Measurements from ENCODE around the gene ARHGEF7.

DNA sequence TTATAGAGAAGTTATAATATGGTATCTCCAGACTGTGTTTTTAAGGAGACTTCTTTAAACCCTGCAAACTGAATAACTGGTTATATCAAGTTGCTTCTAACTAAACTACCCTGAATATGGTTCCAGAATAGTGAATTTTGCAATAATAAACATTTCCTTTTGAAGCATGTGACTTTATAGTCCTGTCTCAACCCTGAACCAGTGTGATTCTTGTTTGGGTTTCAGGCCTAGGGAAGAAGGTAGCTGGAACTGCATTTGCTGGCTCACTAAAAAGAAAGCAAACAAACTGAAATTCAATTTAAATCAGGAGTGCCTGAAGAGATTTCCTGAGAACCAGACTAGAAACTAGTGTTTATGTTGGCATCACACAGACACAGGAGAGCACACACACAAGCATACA, 4.9 kb downstream of the ARHGEF7 start:
- TF ChIP-seq, protein P1, sequence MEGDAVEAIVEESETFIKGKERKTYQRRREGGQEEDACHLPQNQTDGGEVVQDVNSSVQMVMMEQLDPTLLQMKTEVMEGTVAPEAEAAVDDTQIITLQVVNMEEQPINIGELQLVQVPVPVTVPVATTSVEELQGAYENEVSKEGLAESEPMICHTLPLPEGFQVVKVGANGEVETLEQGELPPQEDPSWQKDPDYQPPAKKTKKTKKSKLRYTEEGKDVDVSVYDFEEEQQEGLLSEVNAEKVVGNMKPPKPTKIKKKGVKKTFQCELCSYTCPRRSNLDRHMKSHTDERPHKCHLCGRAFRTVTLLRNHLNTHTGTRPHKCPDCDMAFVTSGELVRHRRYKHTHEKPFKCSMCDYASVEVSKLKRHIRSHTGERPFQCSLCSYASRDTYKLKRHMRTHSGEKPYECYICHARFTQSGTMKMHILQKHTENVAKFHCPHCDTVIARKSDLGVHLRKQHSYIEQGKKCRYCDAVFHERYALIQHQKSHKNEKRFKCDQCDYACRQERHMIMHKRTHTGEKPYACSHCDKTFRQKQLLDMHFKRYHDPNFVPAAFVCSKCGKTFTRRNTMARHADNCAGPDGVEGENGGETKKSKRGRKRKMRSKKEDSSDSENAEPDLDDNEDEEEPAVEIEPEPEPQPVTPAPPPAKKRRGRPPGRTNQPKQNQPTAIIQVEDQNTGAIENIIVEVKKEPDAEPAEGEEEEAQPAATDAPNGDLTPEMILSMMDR (IDR thresholded peaks at IDR 0.05): no peak
- TF ChIP-seq EP300 (IDR thresholded peaks at IDR 0.05) (no peak), POLR2AphosphoS5 (IDR thresholded peaks at IDR 0.05) (no peak)

Measured in stomach (tissue), 4 donors.